Right lobe of liver (tissue), 4 donors: ENCODE results near the gene NIPA2.

Source experiments
- CTCF ChIP-seq, 4 donors: fragments of 200-600 bp in 3 of 4; fragments of 450-650 bp in 1 of 4; IDR thresholded peaks; one replicate each; pipeline versions ENCODE4 v1.5.1 to v1.8.0; 2016 to 2022; ENCODE audit warnings: antibody characterized with exemption in 4 of 4, mild to moderate bottlenecking in 2 of 4
- POLR2A ChIP-seq: fragments of 450-650 bp; IDR thresholded peaks from one replicate; pipeline ENCODE4 v1.6.1; 2017; ENCODE audit warnings: antibody characterized with exemption, mild to moderate bottlenecking
- donor health status: DM: no; HTN: no; CAD: no.
- donor health status: DM: no; HTN: no; CAD: no.
- donor health status: DM: no; HTN: yes; CAD: no.

GRCh38 chr15:22855791-22856190, 17.3 kb downstream of the NIPA2 start:
- no peak for TF ChIP-seq POLR2A
- TF ChIP-seq CTCF (IDR thresholded peaks at IDR 0.05), result no peak
